HG02885 (cell line): Measurements from ENCODE around the gene PIP5K1C.

Experiments
- ATAC-seq: cut with Tn5 transposase; IDR thresholded peaks from one replicate; pipeline ENCODE4 v1.9.1; 2021; ENCODE audit warnings: mild to moderate bottlenecking; ENCODE audit not compliant: unreplicated experiment, poor library complexity

PIP5K1C gene

GRCh38 chr19:3700242-3701032, at the start of gene PIP5K1C:
Gene PIP5K1C, minus strand, starts transcription at chr19:3700468. Its CDS starts 78 bp downstream, at chr19:3700390.
- peak; percentile 95 for ATAC-seq

- ATAC-seq, result no peak
Observed at GRCh38 chr19:3748965-3749364, 48.7 kb upstream of the PIP5K1C start.

GRCh38 chr19:3746371-3747056, 46.2 kb upstream of the PIP5K1C start:
- ATAC-seq, result no peak

- ATAC-seq, result no peak
Observed at GRCh38 chr19:3745363-3746045, 45.2 kb upstream of the PIP5K1C start.

- no peak for ATAC-seq
Observed at GRCh38 chr19:3743486-3743885, 43.2 kb upstream of the PIP5K1C start.

GRCh38 chr19:3740431-3740830, 40.2 kb upstream of the PIP5K1C start:
- ATAC-seq, result no peak

GRCh38 chr19:3738477-3739220, 38.4 kb upstream of the PIP5K1C start:
- ATAC-seq, result no peak

GRCh38 chr19:3737487-3738205, 37.4 kb upstream of the PIP5K1C start:
- no peak for ATAC-seq

GRCh38 chr19:3736106-3736724, 35.9 kb upstream of the PIP5K1C start:
- no peak for ATAC-seq

GRCh38 chr19:3734310-3734600, 34.0 kb upstream of the PIP5K1C start:
- no peak for ATAC-seq

- no peak for ATAC-seq
Observed at GRCh38 chr19:3733549-3734309, 33.5 kb upstream of the PIP5K1C start.

GRCh38 chr19:3732108-3732507, 31.8 kb upstream of the PIP5K1C start:
- no peak for ATAC-seq

- ATAC-seq, result no peak
Observed at GRCh38 chr19:3730457-3730958, 30.2 kb upstream of the PIP5K1C start.

GRCh38 chr19:3725640-3726310, 25.5 kb upstream of the PIP5K1C start:
- ATAC-seq, result no peak

- no peak for ATAC-seq
Observed at GRCh38 chr19:3725121-3725520, 24.9 kb upstream of the PIP5K1C start.

- ATAC-seq, result no peak
Observed at GRCh38 chr19:3723883-3724282, 23.6 kb upstream of the PIP5K1C start.

- ATAC-seq, result no peak
Observed at GRCh38 chr19:3723110-3723488, 22.8 kb upstream of the PIP5K1C start.

GRCh38 chr19:3722443-3723109, 22.3 kb upstream of the PIP5K1C start:
- ATAC-seq, result no peak
